CD4-positive, alpha-beta T cell (primary cell): ENCODE results near the gene EEPD1. TPM values are rescaled to one million over a fixed set of nuclear protein-coding genes. Genes with fewer than 3 reads are reported as not detected.
"Not testable (repeated sequence)": the region's sequence is repeated elsewhere in the genome, so short reads cannot be mapped to it uniquely, and the experiment has no call there.

Source experiments
- ATAC-seq: fragments of 200-7000 bp; cut with Tn5 transposase; one replicate; pipeline ENCODE4 v1.10.0; 2022; ENCODE audit warnings: mild to moderate bottlenecking; ENCODE audit not compliant: poor library complexity
- CTCF ChIA-PET: fragments of 350-600 bp; sonication (Branson Sonifier 250); formaldehyde crosslinking; loops from one replicate; lab custom pipeline; 2021; ENCODE audit warnings: antibody characterized with exemption, inconsistent platforms; lab: Charles Lee
- POLR2A ChIA-PET: fragments of 350-600 bp; sonication (Branson Sonifier 250); formaldehyde crosslinking; loops from one replicate; lab custom pipeline; 2021; ENCODE audit warnings: antibody characterized with exemption, inconsistent platforms; lab: Charles Lee
- DNase-seq, 14 experiments: peaks; one replicate each; pipeline ENCODE4 v3.0.0-alpha.2; 2013 to 2020; ENCODE audit warnings: mixed read lengths in 2 of 14
- H3K27ac ChIP-seq, 2 donors: one replicate each; pipeline versions ENCODE4 v1.5.1 to v1.7.0; 2013; ENCODE audit warnings: low read length in 2 of 2, low read depth in 1 of 2, mild to moderate bottlenecking in 1 of 2
- H3K27me3 ChIP-seq, 2 experiments: 1 replicate in 1 of 2; 2 replicates in 1 of 2; pipeline versions ENCODE4 v1.6.1 to v1.7.0; 2013; ENCODE audit warnings: low read length in 2 of 2, control low read depth in 1 of 2, mild to moderate bottlenecking in 1 of 2, moderate library complexity in 1 of 2; ENCODE audit not compliant: insufficient read depth in 2 of 2, control insufficient read depth in 1 of 2
- H3K36me3 ChIP-seq: one replicate; pipeline ENCODE4 v1.6.1; 2013; ENCODE audit warnings: low read length, control low read depth; ENCODE audit not compliant: insufficient read depth
- H3K4me1 ChIP-seq: one replicate; pipeline ENCODE4 v1.6.1; 2013; ENCODE audit warnings: low read length, control low read depth; ENCODE audit not compliant: insufficient read depth
- H3K4me3 ChIP-seq: one replicate; pipeline ENCODE4 v1.5.1; 2013; ENCODE audit warnings: mild to moderate bottlenecking, low read length, moderate library complexity
- H3K9me3 ChIP-seq, 2 experiments: 1 replicate in 1 of 2; 2 replicates in 1 of 2; pipeline versions ENCODE4 v1.6.1 to v1.7.0; 2013; ENCODE audit warnings: low read length in 2 of 2, mild to moderate bottlenecking in 2 of 2, control low read depth in 1 of 2, moderate library complexity in 1 of 2; ENCODE audit not compliant: control insufficient read depth in 1 of 2, insufficient read depth in 1 of 2
- H3K27ac Mint-ChIP-seq: one replicate; pipeline ENCODE4 v1.8.0; 2020; ENCODE audit warnings: mixed read lengths
- H3K27me3 Mint-ChIP-seq: one replicate; pipeline ENCODE4 v1.8.0; 2021; ENCODE audit warnings: mixed read lengths
- H3K36me3 Mint-ChIP-seq: one replicate; pipeline ENCODE4 v1.8.0; 2021; ENCODE audit warnings: low read depth, mixed read lengths
- H3K4me1 Mint-ChIP-seq: one replicate; pipeline ENCODE4 v1.8.0; 2021; ENCODE audit warnings: low read depth, mixed read lengths
- H3K4me3 Mint-ChIP-seq: one replicate; pipeline ENCODE4 v1.8.0; 2020; ENCODE audit warnings: mild to moderate bottlenecking, mixed read lengths
- H3K9me3 Mint-ChIP-seq: one replicate; pipeline ENCODE4 v1.8.0; 2020; ENCODE audit warnings: mixed read lengths
- CTCF ChIP-seq: fragments of 200-600 bp; IDR thresholded peaks from one replicate; pipeline ENCODE4 v1.8.0; 2022; ENCODE audit warnings: antibody characterized with exemption, mild to moderate bottlenecking
- intact Hi-C, 2 experiments: fragments of 100-400 bp; cut with DNase I in 1 of 2; cut with micrococcal nuclease in 1 of 2; formaldehyde crosslinking; loops; one replicate each; pipeline versions ENCODE4 v1.15.1 to v1.9.0; 2023 to 2025; cut with DNase I, micrococcal nuclease
- total RNA-seq, 174 experiments: library from RNA in 2 of 174; stranded (reverse) in 2 of 174; gene quantifications; one replicate each; pipeline ENCODE4 v1.2.3 and lab custom pipeline; 2021 to 2026

The EEPD1 gene
- total RNA-seq, 2 experiments from 2014 or later = 4.4 to 4.6 TPM

GRCh38 chr7:36316319-36316718 lies 163.3 kb downstream of the EEPD1 start:
- Mint-ChIP-seq H3K27me3 (no peaks in the 10 kb centered on the region), H3K4me3 (no peak overlapping the region), H3K9me3 (no peaks in the 10 kb centered on the region), H3K27ac (no peak overlapping the region), H3K36me3 (no peaks in the 10 kb centered on the region), H3K4me1 (peaks cover 7% of the 10 kb centered on the region)
- H3K27ac ChIP-seq = no peak overlapping the region
- no peak for ATAC-seq
- DNase-seq = no peak
- no peak for TF ChIP-seq CTCF
- no peaks in the 10 kb centered on the region for H3K36me3 ChIP-seq
- H3K27me3 ChIP-seq = no peaks in the 10 kb centered on the region
- peaks cover 0 to 2% of the 10 kb centered on the region in 2 experiments for H3K9me3 ChIP-seq
- H3K4me3 ChIP-seq = no peak overlapping the region
- H3K4me1 ChIP-seq = no peaks in the 10 kb centered on the region
- POLR2A ChIA-PET = no interaction called here
- CTCF ChIA-PET = no interaction called here
- intact Hi-C loops = loop anchor here in 1 of 2 experiments (10.0 kb wide), 1 partner anchor 868 kb away; no protein-coding TSS in a partner anchor

- H3K27ac Mint-ChIP-seq = no peak overlapping the region
These were observed 164.2 kb downstream of the EEPD1 start for GRCh38 chr7:36317276-36317675.

GRCh38 chr7:36318116-36318515 lies 165.1 kb downstream of the EEPD1 start:
- Mint-ChIP-seq H3K9me3 (no peaks in the 10 kb centered on the region), H3K4me1 (no peaks in the 10 kb centered on the region), H3K27ac (no peak overlapping the region), H3K36me3 (no peaks in the 10 kb centered on the region), H3K4me3 (no peak overlapping the region), H3K27me3 (peaks cover 5% of the 10 kb centered on the region)
- H3K36me3 ChIP-seq = no peaks in the 10 kb centered on the region
- peaks cover 0 to 2% of the 10 kb centered on the region in 2 experiments for H3K27me3 ChIP-seq
- ChIA-PET POLR2A (interaction anchor here (0.6 kb wide), 1 partner anchor 31 kb away, joined by 3 read pairs; no protein-coding TSS in a partner anchor), CTCF (interaction anchor here (1.5 to 2.1 kb wide), 2 partner anchors 30 to 333 kb away, joined by 3 to 8 read pairs; no protein-coding TSS in a partner anchor)
- H3K4me3 ChIP-seq = no peak overlapping the region
- ATAC-seq = no peak
- no peak overlapping the region for H3K27ac ChIP-seq
- no peak for DNase-seq
- H3K9me3 ChIP-seq = peaks cover 0 to 4% of the 10 kb centered on the region in 2 experiments
- intact Hi-C loops = loop anchor here (2.0 to 10.0 kb wide), 2 partner anchors 401 to 867 kb away; no protein-coding TSS in a partner anchor
- H3K4me1 ChIP-seq = no peaks in the 10 kb centered on the region
- TF ChIP-seq CTCF = no peak

More at GRCh38 chr7:36317276-36317675, 164.2 kb downstream of the EEPD1 start:
- ChIA-PET CTCF (no interaction called here), POLR2A (interaction anchor here (0.7 kb wide), 1 partner anchor 709 kb away, joined by 3 read pairs; no protein-coding TSS in a partner anchor)
- no peak for TF ChIP-seq CTCF
- Mint-ChIP-seq H3K36me3 (no peaks in the 10 kb centered on the region), H3K4me3 (no peak overlapping the region), H3K4me1 (peaks cover 6% of the 10 kb centered on the region), H3K9me3 (no peaks in the 10 kb centered on the region), H3K27me3 (peaks cover 3% of the 10 kb centered on the region)
- no peaks in the 10 kb centered on the region for H3K27me3 ChIP-seq
- no peak for ATAC-seq
- no peak overlapping the region for H3K27ac ChIP-seq
- DNase-seq = no peak
- no peaks in the 10 kb centered on the region for H3K36me3 ChIP-seq
- peaks cover 0 to 4% of the 10 kb centered on the region in 2 experiments for H3K9me3 ChIP-seq
- H3K4me3 ChIP-seq = no peak overlapping the region
- H3K4me1 ChIP-seq = no peaks in the 10 kb centered on the region
- intact Hi-C loops = loop anchor here in 1 of 2 experiments (10.0 kb wide), 1 partner anchor 868 kb away; no protein-coding TSS in a partner anchor

- CTCF ChIA-PET = interaction anchor here (1.3 kb wide), 1 partner anchor 46 kb away, joined by 3 read pairs; no protein-coding TSS in a partner anchor
- H3K4me1 ChIP-seq, H3K27me3 ChIP-seq, H3K27ac ChIP-seq, H3K9me3 ChIP-seq, H3K27me3 Mint-ChIP-seq, H3K9me3 Mint-ChIP-seq, DNase-seq, H3K27ac Mint-ChIP-seq, H3K4me1 Mint-ChIP-seq, H3K36me3 ChIP-seq, POLR2A ChIA-PET, intact Hi-C loops, ATAC-seq, H3K4me3 Mint-ChIP-seq, H3K4me3 ChIP-seq, H3K36me3 Mint-ChIP-seq: not testable (repeated sequence)
These were observed 168.2 kb downstream of the EEPD1 start for GRCh38 chr7:36321284-36321683.
